ENCODE measurements around the gene SLC38A3. TPM values are rescaled to one million over a fixed set of nuclear protein-coding genes. Genes with fewer than 3 reads are reported as not detected.
"Not testable (repeated sequence)": the region's sequence is repeated elsewhere in the genome, so short reads cannot be mapped to it uniquely, and the experiment has no call there.

The SLC38A3 gene
- polyA plus RNA-seq, 1 donor = 3.3 TPM

DNA sequence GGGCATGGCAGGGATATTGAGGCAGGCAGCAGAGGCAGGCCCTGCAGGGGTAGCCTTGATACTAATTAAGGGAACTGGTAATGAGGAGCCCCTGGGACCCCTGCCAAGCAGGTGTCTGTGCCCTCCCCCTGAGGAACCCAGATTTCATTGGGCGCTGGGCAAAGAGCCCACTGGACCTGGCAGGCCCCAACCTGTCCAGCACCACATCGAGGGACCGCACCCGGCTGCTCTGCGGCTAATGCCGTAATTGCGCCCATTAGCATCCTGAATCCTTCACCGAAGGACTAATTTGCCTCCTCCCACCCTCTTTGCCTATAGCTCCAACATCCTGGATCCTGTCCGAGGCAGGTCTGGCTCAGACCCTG is 50.2 kb downstream of the SLC38A3 start:
- no peak for DNase-seq

- no peak for DNase-seq
These were observed 52.2 kb downstream of the SLC38A3 start for GRCh38 chr3:50256978-50257890.

GRCh38 chr3:50258029-50258680 is 53.1 kb downstream of the SLC38A3 start:
- DNase-seq = no peak

DNA sequence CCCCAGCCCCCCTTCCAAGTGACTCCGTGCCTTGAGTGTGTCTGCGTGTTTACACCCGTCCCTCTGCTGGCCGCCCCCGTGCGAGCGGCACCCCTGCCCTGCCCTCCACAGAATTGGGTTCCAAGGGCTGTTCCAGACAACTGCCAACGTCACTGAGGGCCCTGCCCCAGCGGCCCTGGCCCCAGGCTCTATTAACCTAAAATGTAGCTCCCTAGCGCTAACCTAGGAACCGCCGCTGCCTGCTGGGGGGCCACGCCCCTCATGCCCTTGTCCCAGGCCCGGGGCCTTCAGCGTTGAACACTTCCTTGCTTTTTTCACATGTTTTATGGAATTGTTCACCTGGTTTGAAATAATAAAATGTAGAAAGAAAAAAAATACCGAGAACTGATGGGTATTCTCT is 53.9 kb downstream of the SLC38A3 start:
- no peak for DNase-seq

GRCh38 chr3:50259432-50260026 is 54.5 kb downstream of the SLC38A3 start:
- DNase-seq = no peak

- DNase-seq = peak; percentile 96
These were observed 55.2 kb downstream of the SLC38A3 start for GRCh38 chr3:50260027-50260941.

DNA sequence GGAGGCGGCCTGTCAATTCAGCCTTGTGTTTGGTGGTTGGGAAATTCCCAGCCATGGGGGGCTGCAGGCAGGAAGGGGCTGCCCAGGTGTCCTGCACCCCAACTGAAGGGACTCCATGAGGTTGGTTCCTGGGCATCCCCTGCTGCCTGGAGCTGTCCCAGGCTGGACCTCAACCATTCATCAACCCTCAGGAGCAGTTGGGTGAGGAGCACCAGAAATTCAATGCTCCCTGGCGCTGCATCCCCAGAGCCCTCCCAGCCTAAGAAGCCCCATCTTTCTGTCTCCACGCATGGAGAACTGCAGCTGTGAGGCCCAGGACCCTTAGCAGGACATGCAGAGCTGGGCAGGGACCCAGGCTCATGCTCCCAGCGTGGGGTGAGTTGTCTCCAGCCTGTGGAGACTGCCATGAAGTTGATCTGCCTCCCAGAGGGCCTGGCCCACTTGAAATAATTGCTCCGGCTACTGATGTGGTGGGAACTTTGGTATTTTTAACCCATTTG is 55.9 kb downstream of the SLC38A3 start:
- DNase-seq = no peak

DNA sequence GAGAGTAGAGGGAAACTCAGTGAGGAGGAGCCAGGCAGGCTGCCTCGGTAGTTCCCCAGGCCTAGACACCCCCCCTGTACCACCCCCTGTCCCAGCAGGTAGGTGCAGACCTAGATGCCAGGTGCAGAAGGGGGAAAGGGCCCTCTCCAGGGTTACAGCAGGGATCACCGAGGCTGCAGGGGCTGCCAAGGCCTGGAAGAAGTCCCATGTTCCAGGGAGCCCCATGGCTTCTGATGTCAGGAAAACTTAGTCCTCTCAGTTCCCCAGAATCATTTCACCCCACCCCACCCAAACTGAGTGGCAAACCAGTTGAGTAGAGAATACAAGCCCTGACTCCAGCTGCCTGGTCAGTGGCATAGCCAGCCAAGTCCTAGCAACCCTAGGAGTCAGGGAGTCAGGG is 56.4 kb downstream of the SLC38A3 start:
- no peak for DNase-seq

GRCh38 chr3:50262200-50262599 is 57.1 kb downstream of the SLC38A3 start:
- not testable (repeated sequence) for DNase-seq

DNA sequence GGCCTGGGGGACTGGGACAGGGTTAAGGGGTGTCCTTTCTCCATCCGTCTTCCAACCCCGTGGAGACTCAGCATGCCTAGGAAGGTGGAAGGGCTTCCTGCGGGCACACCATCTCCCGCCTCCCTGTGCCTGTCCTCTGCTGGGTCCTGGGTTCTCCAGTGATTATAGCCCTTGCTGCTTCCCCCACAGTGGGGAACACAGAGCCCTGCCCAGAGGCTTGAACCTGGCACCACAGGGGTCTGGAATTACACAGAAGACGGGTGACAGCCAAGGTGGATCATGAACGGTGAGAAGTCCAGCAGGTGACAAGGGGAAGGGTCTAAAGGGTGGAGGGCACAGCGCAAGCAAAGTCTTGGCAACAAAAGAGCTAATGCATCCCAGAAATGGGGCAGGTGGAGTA is 57.7 kb downstream of the SLC38A3 start:
- DNase-seq = no peak

DNA sequence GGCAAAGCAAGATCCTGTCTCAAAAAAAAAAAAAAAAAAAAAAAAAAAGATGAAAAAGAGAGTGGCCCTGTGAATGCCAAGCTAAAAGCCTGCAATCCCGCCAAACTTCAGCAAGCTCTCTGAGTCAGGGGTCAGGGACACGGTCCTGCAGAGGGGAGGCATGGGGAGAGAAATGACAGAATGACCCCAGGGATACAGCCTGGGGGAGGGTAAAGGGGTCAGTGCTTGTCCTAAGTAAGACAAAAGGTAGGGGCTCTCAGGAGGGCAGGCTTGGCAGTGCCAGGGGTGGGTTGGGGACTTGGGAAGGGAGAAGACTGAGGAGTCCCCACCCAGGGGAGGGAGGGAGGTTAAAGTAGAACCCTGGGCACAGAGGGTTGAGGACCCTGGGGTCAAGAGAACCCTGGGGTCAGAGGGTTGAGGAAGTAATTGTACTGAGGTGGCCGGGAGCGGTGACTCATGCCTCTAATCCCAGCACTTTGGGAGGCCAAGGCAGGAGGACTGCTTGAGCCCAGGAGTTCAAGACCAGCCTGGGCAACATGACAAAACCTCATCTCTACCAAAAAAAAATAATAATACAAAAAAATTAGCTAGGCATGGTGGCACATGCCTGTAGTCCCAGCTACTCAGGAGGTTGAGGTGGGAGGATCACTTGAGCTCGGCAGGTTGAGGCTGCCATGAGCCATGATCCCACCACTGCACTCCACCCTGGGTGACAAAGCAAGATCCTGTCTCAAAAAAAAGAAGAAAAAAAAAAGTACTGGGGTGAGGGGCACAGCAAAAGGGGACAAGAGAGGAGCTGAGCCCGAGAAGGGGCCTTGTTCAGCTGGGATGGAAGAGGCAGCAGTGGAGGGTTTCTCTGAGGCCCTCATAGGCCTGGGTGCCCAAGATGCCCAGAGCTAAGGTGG is 58.7 kb downstream of the SLC38A3 start:
- DNase-seq = no peak

- DNase-seq = peak; percentile 91
These were observed 59.4 kb downstream of the SLC38A3 start for GRCh38 chr3:50264383-50264963.

DNA sequence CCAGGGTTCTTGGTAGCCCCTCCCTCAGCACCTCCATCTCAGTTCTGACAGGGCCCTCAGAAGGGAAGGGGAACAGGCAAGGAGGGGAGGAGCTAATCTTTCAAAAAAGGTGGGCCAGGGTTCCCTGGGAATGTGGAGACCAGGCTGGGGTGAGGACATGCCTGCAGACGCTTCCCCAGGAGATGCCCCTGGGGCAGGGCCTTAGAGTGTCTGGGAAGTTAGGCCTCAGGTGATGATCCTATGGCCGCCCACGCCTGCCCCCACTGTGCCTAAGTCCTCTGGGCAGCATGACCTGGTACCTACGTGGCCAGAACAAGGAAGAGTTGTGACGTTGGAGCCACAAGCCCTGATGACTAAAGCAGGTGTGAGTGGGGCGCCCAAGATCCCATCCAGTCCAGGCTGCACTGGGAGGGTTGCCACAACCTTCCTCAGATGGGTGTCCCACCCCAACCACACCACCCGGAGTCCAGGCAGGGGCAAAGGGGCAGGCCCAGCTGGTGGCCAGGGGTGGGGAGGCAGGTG is 60.0 kb downstream of the SLC38A3 start:
- no peak for DNase-seq

GRCh38 chr3:50265571-50265970 is 60.5 kb downstream of the SLC38A3 start:
- no peak for DNase-seq

GRCh38 chr3:50266017-50266416 is 60.9 kb downstream of the SLC38A3 start:
- no peak for DNase-seq

DNA sequence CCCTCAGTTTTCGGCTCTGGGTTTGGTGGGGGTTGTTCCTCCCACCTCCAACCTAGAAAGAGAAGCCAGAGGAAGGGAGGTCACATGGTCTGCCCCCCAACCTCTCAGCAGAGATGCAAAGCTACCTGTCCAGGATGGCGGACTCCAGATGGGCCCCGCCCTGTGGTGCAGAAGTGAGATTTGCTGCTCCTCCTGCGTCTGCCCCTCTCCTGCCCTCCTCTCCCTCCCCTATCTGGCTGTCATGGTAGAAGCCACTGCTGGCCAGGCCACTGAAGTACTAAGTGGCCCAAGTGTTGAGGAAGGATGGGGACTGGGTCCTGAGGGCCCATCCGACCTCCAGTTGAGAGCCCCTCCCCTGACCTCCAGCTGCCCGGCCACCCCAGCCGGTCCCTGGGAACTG is 61.8 kb downstream of the SLC38A3 start:
- DNase-seq = no peak

- peak; percentile 71 for DNase-seq
These were observed 62.3 kb downstream of the SLC38A3 start for GRCh38 chr3:50267280-50267913.

DNA sequence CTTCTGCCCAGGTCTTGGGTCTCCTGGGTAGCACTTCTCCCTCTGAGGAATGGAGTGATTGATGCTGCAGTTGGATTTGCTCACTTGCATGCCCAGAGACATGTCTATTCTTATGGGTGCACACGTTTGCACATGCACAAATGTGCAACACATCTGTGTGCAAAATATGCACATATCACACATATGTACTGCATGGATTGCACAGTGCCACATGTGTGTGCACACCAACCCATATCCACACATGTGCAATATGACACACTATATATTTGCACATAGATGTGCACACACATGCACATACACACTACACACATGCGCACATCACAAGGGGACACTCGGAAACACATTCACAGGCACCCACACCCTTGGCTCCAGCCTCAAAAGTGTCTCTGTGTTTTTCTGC is 63.2 kb downstream of the SLC38A3 start:
- no peak for DNase-seq

DNA sequence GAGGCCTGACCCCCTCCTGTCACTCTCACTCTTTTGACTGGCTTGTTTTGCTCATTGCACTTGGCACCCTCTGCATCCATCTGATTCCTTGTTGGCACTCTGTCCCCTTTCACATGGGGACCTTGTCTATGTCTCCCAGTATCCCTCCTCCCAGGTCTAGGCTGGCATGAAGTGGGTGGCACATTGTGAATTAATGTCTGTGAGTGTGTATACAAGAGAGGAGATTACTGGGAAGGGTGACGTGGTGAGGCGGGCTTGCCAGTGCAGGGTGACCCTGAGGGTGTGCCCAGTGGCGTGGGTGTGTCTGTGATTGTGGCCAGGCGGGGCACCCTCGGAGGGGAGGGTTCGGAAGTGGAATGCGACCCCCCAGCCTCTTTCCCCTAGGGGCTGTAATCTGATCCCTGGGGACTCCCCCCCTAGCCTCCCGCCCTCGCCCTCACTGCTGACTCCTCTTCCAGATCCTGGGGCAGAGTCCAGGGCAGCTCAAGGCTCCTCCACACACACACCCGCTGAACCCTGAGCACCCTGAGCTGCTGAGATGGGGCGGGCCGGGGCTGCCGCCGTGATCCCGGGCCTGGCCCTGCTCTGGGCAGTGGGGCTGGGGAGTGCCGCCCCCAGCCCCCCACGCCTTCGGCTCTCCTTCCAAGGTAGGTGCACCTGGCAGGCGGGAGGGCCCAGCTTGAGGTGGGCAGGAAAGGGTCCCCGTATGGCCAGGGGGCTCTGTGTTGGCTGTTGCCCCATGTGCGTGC is 63.8 kb downstream of the SLC38A3 start, which contains the start of gene SEMA3B:
SEMA3B (plus strand) TSS at position 445 of the 749 bp plus-strand sequence; CDS start at position 539, 94 bp downstream.
- DNase-seq = no peak

Measured in hindlimb muscle (tissue), 1 donor.